Osteoblast (primary cell): Measurements from ENCODE around the gene PLA2G2A. TPM values are rescaled to one million over a fixed set of nuclear protein-coding genes. Genes with fewer than 3 reads are reported as not detected.

Experiments
- DNase-seq: peaks from one replicate; pipeline ENCODE4 v3.0.0; 2011; ENCODE audit warnings: low spot score, mixed read lengths; ENCODE audit not compliant: insufficient read length; ENCODE audit errors: missing footprints
- H2AFZ ChIP-seq: 2 replicates; pipeline ENCODE4 v1.6.0; 2011; ENCODE audit warnings: mild to moderate bottlenecking, low read length
- H3K27ac ChIP-seq: 2 replicates; pipeline ENCODE4 v1.5.1; 2011; ENCODE audit warnings: mild to moderate bottlenecking, low read depth, low read length, moderate library complexity
- H3K27me3 ChIP-seq: 2 replicates; pipeline ENCODE4 v1.6.0; 2012; ENCODE audit warnings: mild to moderate bottlenecking, control low read depth, inconsistent platforms, low read length, moderate library complexity; ENCODE audit not compliant: insufficient read depth
- H3K36me3 ChIP-seq: 2 replicates; pipeline ENCODE4 v1.5.1; 2011; ENCODE audit warnings: mild to moderate bottlenecking, low read length, control low read depth, moderate library complexity; ENCODE audit not compliant: insufficient read depth
- H3K4me1 ChIP-seq: 2 replicates; pipeline ENCODE4 v1.5.1; 2011; ENCODE audit warnings: mild to moderate bottlenecking, low read length, control low read depth, moderate library complexity; ENCODE audit not compliant: insufficient read depth
- H3K4me2 ChIP-seq: 2 replicates; pipeline ENCODE4 v1.6.0; 2011; ENCODE audit warnings: mild to moderate bottlenecking, low read length; ENCODE audit not compliant: insufficient read depth
- H3K4me3 ChIP-seq: fragments of 200-600 bp; sonication (generic); 3 replicates; pipeline ENCODE4 v1.5.1; 2012; ENCODE audit warnings: mild to moderate bottlenecking, low read length, inconsistent platforms; ENCODE audit not compliant: insufficient read depth
- H3K79me2 ChIP-seq: 2 replicates; pipeline ENCODE4 v1.6.0; 2012; ENCODE audit warnings: mild to moderate bottlenecking, low read length, control low read depth, inconsistent platforms; ENCODE audit not compliant: insufficient read depth
- H3K9me3 ChIP-seq: 2 replicates; pipeline ENCODE4 v1.5.1; 2011; ENCODE audit warnings: low read depth, low read length, control low read depth
- H4K20me1 ChIP-seq: 2 replicates; pipeline ENCODE4 v1.6.0; 2012; ENCODE audit warnings: mild to moderate bottlenecking, low read length, control low read depth; ENCODE audit not compliant: insufficient read depth
- total RNA-seq: library from RNA; depleted of rRNA; stranded (reverse); fragments of >200 nt; gene quantifications from 2 replicates; pipeline ENCODE4 v1.2.3, GENCODE V29; 2012
- TF ChIP-seq, protein P1 (sequence below): IDR thresholded peaks from 2 replicates; pipeline ENCODE4 v1.5.1; 2011; ENCODE audit warnings: mild to moderate bottlenecking, low read depth, low read length, moderate library complexity; ENCODE audit errors: extremely low read depth

Gene PLA2G2A
- total RNA-seq, 1 donor: not detected

DNA sequence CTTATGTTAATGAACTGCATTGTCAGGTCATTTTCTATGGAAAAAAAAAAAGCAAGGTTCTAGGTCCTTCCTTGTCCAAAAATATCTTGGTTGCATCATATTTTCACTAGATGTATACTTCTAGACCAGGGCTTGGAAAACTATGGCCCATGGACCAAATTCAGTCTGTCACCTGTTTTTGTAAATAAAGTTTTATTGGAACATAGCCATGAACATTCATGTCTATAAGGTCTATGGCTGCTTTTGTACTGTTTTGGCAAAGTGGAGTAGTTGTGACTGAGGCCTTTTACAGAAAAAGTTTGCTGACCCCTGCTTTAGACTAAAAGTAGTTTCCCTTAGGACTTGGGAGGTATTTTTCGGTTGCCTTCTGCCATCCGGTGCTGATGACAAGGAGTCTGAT is 36.8 kb downstream of the PLA2G2A start:
- Histone ChIP-seq H3K4me3 (no peak overlapping the region), H3K27me3 (peaks cover 8% of the 10 kb centered on the region), H3K4me2 (no peak overlapping the region), H2AFZ (no peak overlapping the region), H3K4me1 (no peaks in the 10 kb centered on the region), H3K9me3 (no peaks in the 10 kb centered on the region), H3K36me3 (no peaks in the 10 kb centered on the region), H3K79me2 (no peaks in the 10 kb centered on the region), H4K20me1 (no peaks in the 10 kb centered on the region), H3K27ac (no peak overlapping the region)
- TF ChIP-seq, protein P1, sequence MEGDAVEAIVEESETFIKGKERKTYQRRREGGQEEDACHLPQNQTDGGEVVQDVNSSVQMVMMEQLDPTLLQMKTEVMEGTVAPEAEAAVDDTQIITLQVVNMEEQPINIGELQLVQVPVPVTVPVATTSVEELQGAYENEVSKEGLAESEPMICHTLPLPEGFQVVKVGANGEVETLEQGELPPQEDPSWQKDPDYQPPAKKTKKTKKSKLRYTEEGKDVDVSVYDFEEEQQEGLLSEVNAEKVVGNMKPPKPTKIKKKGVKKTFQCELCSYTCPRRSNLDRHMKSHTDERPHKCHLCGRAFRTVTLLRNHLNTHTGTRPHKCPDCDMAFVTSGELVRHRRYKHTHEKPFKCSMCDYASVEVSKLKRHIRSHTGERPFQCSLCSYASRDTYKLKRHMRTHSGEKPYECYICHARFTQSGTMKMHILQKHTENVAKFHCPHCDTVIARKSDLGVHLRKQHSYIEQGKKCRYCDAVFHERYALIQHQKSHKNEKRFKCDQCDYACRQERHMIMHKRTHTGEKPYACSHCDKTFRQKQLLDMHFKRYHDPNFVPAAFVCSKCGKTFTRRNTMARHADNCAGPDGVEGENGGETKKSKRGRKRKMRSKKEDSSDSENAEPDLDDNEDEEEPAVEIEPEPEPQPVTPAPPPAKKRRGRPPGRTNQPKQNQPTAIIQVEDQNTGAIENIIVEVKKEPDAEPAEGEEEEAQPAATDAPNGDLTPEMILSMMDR: no peak
- no peak for DNase-seq

DNA sequence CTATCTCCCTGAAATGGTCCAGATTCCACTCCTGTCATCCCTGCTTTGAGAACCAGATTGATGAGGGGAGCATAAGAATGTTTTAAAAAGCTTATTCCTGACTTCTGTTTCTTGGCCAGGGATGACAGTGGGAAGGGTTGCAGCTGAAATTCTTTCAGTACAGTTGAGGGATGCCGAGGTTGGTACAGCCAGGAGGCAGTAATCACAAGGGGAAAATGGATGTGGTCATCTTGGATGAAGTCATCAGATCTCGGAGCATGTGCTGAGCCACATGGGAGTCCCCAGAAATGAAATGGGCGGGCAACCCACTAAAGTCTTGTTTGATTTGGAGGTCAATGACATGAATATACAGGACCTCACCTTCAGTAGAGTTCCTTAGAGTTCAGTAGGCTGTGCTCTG is 37.3 kb downstream of the PLA2G2A start:
- peaks cover 8% of the 10 kb centered on the region for H3K27me3 ChIP-seq
- H2AFZ ChIP-seq: no peak overlapping the region
- H3K4me1 ChIP-seq: no peaks in the 10 kb centered on the region
- H3K4me3 ChIP-seq: no peak overlapping the region
- no peaks in the 10 kb centered on the region for H3K79me2 ChIP-seq
- H3K9me3 ChIP-seq: no peaks in the 10 kb centered on the region
- H4K20me1 ChIP-seq: no peaks in the 10 kb centered on the region
- no peaks in the 10 kb centered on the region for H3K36me3 ChIP-seq
- no peak overlapping the region for H3K4me2 ChIP-seq
- no peak overlapping the region for H3K27ac ChIP-seq
- TF ChIP-seq, protein P1: no peak
- no peak for DNase-seq

DNA sequence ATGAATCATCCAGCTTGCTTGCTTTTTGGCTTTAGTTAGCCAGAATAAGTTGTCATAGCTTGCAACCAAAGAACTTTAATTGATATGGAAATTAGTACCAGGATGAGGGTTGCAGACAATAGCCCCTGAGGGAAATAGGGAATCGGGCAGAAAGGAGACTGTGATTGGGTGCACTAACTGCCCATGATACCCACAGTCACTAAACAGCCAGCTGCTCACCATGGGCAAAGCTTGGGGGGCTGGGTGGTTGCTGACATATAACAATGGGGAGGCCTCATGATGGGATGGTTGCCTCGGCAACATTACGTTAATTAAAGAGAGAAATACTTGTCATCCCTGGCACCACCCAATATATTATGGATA is 38.2 kb downstream of the PLA2G2A start:
- TF ChIP-seq, protein P1: no peak
- no peak overlapping the region for H2AFZ ChIP-seq
- H3K4me1 ChIP-seq: no peaks in the 10 kb centered on the region
- H3K27ac ChIP-seq: no peak overlapping the region
- no peaks in the 10 kb centered on the region for H3K36me3 ChIP-seq
- H3K9me3 ChIP-seq: no peaks in the 10 kb centered on the region
- no peaks in the 10 kb centered on the region for H4K20me1 ChIP-seq
- H3K79me2 ChIP-seq: no peaks in the 10 kb centered on the region
- no peak overlapping the region for H3K4me3 ChIP-seq
- DNase-seq: no peak
- no peak overlapping the region for H3K4me2 ChIP-seq
- peaks cover 8% of the 10 kb centered on the region for H3K27me3 ChIP-seq

DNA sequence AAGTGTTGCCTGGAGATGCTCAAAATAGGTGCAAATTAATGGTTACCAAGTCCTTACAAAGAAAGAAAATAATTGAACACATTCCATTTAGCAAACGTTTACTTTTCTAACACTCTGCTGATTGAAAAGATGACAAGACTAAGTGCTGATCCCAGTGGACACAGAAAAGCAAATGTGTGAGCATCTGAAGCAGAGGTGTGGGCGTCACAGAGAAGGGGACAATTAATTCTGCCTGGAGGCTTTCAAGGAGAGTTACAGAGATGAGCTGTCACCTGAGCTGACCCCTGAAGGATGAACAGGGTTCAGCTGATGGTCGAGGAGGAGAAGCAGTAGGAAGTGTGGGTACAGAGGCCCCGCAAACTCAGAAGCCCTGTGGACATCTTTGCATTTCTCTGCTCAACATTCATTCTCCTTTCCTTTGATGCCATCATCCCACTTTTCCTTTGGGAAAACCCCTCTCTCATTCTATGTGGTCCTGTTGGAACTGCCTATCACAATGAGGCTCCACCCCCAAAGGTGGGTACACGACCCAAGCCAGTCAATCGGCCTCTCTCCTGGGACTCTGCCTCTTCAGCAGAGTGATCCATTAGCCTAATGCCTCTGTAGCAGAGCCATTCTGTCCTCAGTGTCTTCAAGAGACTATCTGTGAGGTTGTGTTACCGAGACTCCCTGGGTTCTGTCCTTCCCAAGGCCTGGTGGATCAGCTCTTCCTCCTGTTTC is 38.8 kb downstream of the PLA2G2A start:
- H3K4me1 ChIP-seq: no peaks in the 10 kb centered on the region
- H3K79me2 ChIP-seq: no peaks in the 10 kb centered on the region
- no peaks in the 10 kb centered on the region for H3K36me3 ChIP-seq
- DNase-seq: no peak
- H3K4me2 ChIP-seq: no peak overlapping the region
- no peaks in the 10 kb centered on the region for H3K9me3 ChIP-seq
- no peak overlapping the region for H3K27ac ChIP-seq
- TF ChIP-seq, protein P1: no peak
- no peaks in the 10 kb centered on the region for H4K20me1 ChIP-seq
- H2AFZ ChIP-seq: no peak overlapping the region
- H3K27me3 ChIP-seq: peaks cover 7% of the 10 kb centered on the region
- no peak overlapping the region for H3K4me3 ChIP-seq
